Ascending aorta (tissue), 2 donors: ENCODE results near the gene RAET1G. TPM values are rescaled to one million over a fixed set of nuclear protein-coding genes. Genes with fewer than 3 reads are reported as not detected.
A peak's percentile ranks its signal among the peaks of the same experiment; 100 is the strongest.

Experiments
- DNase-seq, 2 donors: peaks; one replicate each; pipeline ENCODE4 v3.0.0-alpha.2; 2019; ENCODE audit warnings: low spot score in 2 of 2
- H3K27ac ChIP-seq, 2 donors: fragments of 200-600 bp; sonication (generic); one replicate each; pipeline ENCODE4 v1.5.1; 2016 to 2017; ENCODE audit warnings: mild to moderate bottlenecking in 1 of 2
- H3K27me3 ChIP-seq: fragments of 200-600 bp; sonication (generic); one replicate; pipeline ENCODE4 v1.5.1; 2017
- H3K36me3 ChIP-seq, 2 donors: fragments of 200-600 bp; sonication (generic); one replicate each; pipeline ENCODE4 v1.5.1; 2016
- H3K4me1 ChIP-seq, 2 donors: fragments of 200-600 bp; sonication (generic); one replicate each; pipeline ENCODE4 v1.5.1; 2016 to 2017; ENCODE audit warnings: mild to moderate bottlenecking in 1 of 2
- H3K4me3 ChIP-seq, 2 donors: fragments of 200-600 bp; sonication (generic); one replicate each; pipeline ENCODE4 v1.5.1; 2016 to 2017; ENCODE audit warnings: mild to moderate bottlenecking in 1 of 2
- H3K9me3 ChIP-seq, 2 donors: fragments of 200-600 bp; sonication (generic); one replicate each; pipeline ENCODE4 v1.5.1; 2016
- CTCF ChIP-seq, 3 experiments: fragments of 200-600 bp in 2 of 3; fragments of 450-650 bp in 1 of 3; sonication (generic) in 2 of 3; IDR thresholded peaks; one replicate each; pipeline ENCODE4 v1.5.1; 2016 to 2019; ENCODE audit warnings: antibody characterized with exemption in 3 of 3, mild to moderate bottlenecking in 1 of 3, moderate library complexity in 1 of 3
- intact Hi-C: fragments of 100-400 bp; cut with DNase I; formaldehyde crosslinking; loops from one replicate; pipeline ENCODE4 v1.15.1; 2023
- total RNA-seq: library from RNA; depleted of rRNA; stranded (reverse); fragments of >200 nt; gene quantifications from one replicate; pipeline ENCODE4 v1.1.0, GENCODE V29; 2016

RAET1G gene
- total RNA-seq, 1 donor from 2014 or later = not detected

GRCh38 chr6:149965194-149966020, 42.5 kb upstream of the RAET1G start:
- intact Hi-C loops = no loop called here
- peak overlapping the region; percentile 51 to 57 for H3K4me3 ChIP-seq

GRCh38 chr6:149964308-149965193, 41.6 kb upstream of the RAET1G start:
- no peak overlapping the region for H3K27ac ChIP-seq
- H3K27me3 ChIP-seq = no peaks in the 10 kb centered on the region
- TF ChIP-seq CTCF (IDR thresholded peaks at IDR 0.05) = no peak
- no peak for DNase-seq
- no peaks in the 10 kb centered on the region for H3K36me3 ChIP-seq
- H3K4me3 ChIP-seq = peak overlapping the region; percentile 51 to 57
- intact Hi-C loops = no loop called here
- no peaks in the 10 kb centered on the region for H3K9me3 ChIP-seq
- H3K4me1 ChIP-seq = peaks cover 0 to 15% of the 10 kb centered on the region in 2 donors

More at GRCh38 chr6:149965194-149966020, 42.5 kb upstream of the RAET1G start:
- Histone ChIP-seq H3K36me3 (no peaks in the 10 kb centered on the region), H3K27ac (no peak overlapping the region), H3K27me3 (no peaks in the 10 kb centered on the region), H3K4me1 (peaks cover 0 to 15% of the 10 kb centered on the region in 2 donors), H3K9me3 (no peaks in the 10 kb centered on the region)
- no peak for DNase-seq
- TF ChIP-seq CTCF (IDR thresholded peaks at IDR 0.05) = no peak

- TF ChIP-seq CTCF (IDR thresholded peaks at IDR 0.05) = no peak
- Histone ChIP-seq H3K4me1 (peaks cover 0 to 15% of the 10 kb centered on the region in 2 donors), H3K27me3 (no peaks in the 10 kb centered on the region), H3K4me3 (peak within 1 kb of the TSS; percentile 51 to 57), H3K9me3 (no peaks in the 10 kb centered on the region), H3K36me3 (no peaks in the 10 kb centered on the region), H3K27ac (no peak within 1 kb of the TSS)
- intact Hi-C loops = no loop called here
- peak; percentile 48 to 92 for DNase-seq
Measured at GRCh38 chr6:149963462-149964307, 40.8 kb upstream of the RAET1G start, which contains the start of gene ULBP1. ULBP1 (plus strand) TSS chr6:149963943; CDS start chr6:149964050, 107 bp downstream.

GRCh38 chr6:149963212-149963461, 40.2 kb upstream of the RAET1G start:
- Histone ChIP-seq H3K9me3 (no peaks in the 10 kb centered on the region), H3K27me3 (no peaks in the 10 kb centered on the region), H3K36me3 (no peaks in the 10 kb centered on the region), H3K27ac (no peak overlapping the region), H3K4me1 (peaks cover 0 to 15% of the 10 kb centered on the region in 2 donors), H3K4me3 (peak overlapping the region; percentile 51 to 57)
- intact Hi-C loops = no loop called here
- no peak for TF ChIP-seq CTCF (IDR thresholded peaks at IDR 0.05)
- no peak for DNase-seq
